GM18505 (cell line): ENCODE data around the gene GPRIN3.
"Not testable (repeated sequence)": the region's sequence is repeated elsewhere in the genome, so short reads cannot be mapped to it uniquely, and the experiment has no call there.

Source experiments
- ATAC-seq: cut with Tn5 transposase; IDR thresholded peaks from one replicate; pipeline ENCODE4 v1.9.1; 2021; ENCODE audit not compliant: unreplicated experiment
- POLR2A ChIP-seq: IDR thresholded peaks from 4 replicates; pipeline ENCODE4 v1.6.1; 2011; ENCODE audit warnings: borderline replicate concordance; ENCODE audit not compliant: insufficient read depth, insufficient read length; ENCODE audit errors: extremely low read depth

Gene GPRIN3

GRCh38 chr4:89270792-89271191, 36.8 kb downstream of the GPRIN3 start:
- TF ChIP-seq POLR2A = no peak
- ATAC-seq = no peak

GRCh38 chr4:89269121-89269666, 38.4 kb downstream of the GPRIN3 start:
- no peak for ATAC-seq
- TF ChIP-seq POLR2A = no peak

- no peak for ATAC-seq
These were observed 38.9 kb downstream of the GPRIN3 start for GRCh38 chr4:89268679-89269078.

GRCh38 chr4:89267846-89268245, 39.8 kb downstream of the GPRIN3 start:
- TF ChIP-seq POLR2A = no peak
- ATAC-seq = no peak

More at GRCh38 chr4:89268679-89269078, 38.9 kb downstream of the GPRIN3 start:
- no peak for TF ChIP-seq POLR2A

GRCh38 chr4:89267392-89267791, 40.2 kb downstream of the GPRIN3 start:
- TF ChIP-seq POLR2A = no peak

GRCh38 chr4:89266128-89266527, 41.5 kb downstream of the GPRIN3 start:
- ATAC-seq = no peak
- TF ChIP-seq POLR2A = no peak

More at GRCh38 chr4:89267392-89267791, 40.2 kb downstream of the GPRIN3 start:
- ATAC-seq = no peak

GRCh38 chr4:89263265-89263664, 44.3 kb downstream of the GPRIN3 start:
- ATAC-seq = no peak
- no peak for TF ChIP-seq POLR2A

- no peak for TF ChIP-seq POLR2A
- no peak for ATAC-seq
These were observed 48.1 kb downstream of the GPRIN3 start for GRCh38 chr4:89259301-89260028.

- ATAC-seq = no peak
- TF ChIP-seq POLR2A = no peak
These were observed 49.1 kb downstream of the GPRIN3 start for GRCh38 chr4:89258506-89258905.

GRCh38 chr4:89257376-89257775, 50.2 kb downstream of the GPRIN3 start:
- no peak for ATAC-seq
- no peak for TF ChIP-seq POLR2A

- TF ChIP-seq POLR2A = no peak
- no peak for ATAC-seq
These were observed 51.3 kb downstream of the GPRIN3 start for GRCh38 chr4:89256203-89256800.

GRCh38 chr4:89254847-89255246, 52.8 kb downstream of the GPRIN3 start:
- ATAC-seq = no peak
- TF ChIP-seq POLR2A = no peak

- ATAC-seq = not testable (repeated sequence)
These were observed 53.3 kb downstream of the GPRIN3 start for GRCh38 chr4:89254347-89254746.

- no peak for ATAC-seq
- no peak for TF ChIP-seq POLR2A
These were observed 53.7 kb downstream of the GPRIN3 start for GRCh38 chr4:89253935-89254334.
